Liver (tissue), 9 donors: ENCODE results near the gene PKD1L1. TPM values are rescaled to one million over a fixed set of nuclear protein-coding genes. Genes with fewer than 3 reads are reported as not detected.

Source experiments
- DNase-seq: peaks from one replicate; pipeline ENCODE4 v3.0.0-alpha.2; 2017; ENCODE audit warnings: low spot score
- H3K27ac ChIP-seq, 2 donors: one replicate each; pipeline ENCODE4 v1.7.0; 2013; ENCODE audit warnings: inconsistent platforms in 2 of 2, low read length in 2 of 2, control low read depth in 1 of 2, low read depth in 1 of 2, mild to moderate bottlenecking in 1 of 2
- H3K27me3 ChIP-seq, 4 donors: one replicate each; pipeline versions ENCODE4 v1.6.1 to v1.7.0; 2013; ENCODE audit warnings: low read length in 3 of 4, inconsistent platforms in 1 of 4, mild to moderate bottlenecking in 1 of 4, moderate library complexity in 1 of 4; ENCODE audit not compliant: control insufficient read depth in 4 of 4, insufficient read depth in 4 of 4
- H3K36me3 ChIP-seq, 4 donors: one replicate each; pipeline versions ENCODE4 v1.6.1 to v1.7.0; 2013; ENCODE audit warnings: low read length in 3 of 4, mild to moderate bottlenecking in 3 of 4, low read depth in 1 of 4, moderate library complexity in 1 of 4; ENCODE audit not compliant: control insufficient read depth in 4 of 4, insufficient read depth in 3 of 4
- H3K4me1 ChIP-seq, 4 donors: one replicate each; pipeline versions ENCODE4 v1.6.1 to v1.7.0; 2013; ENCODE audit warnings: low read length in 3 of 4, mild to moderate bottlenecking in 3 of 4, moderate library complexity in 1 of 4; ENCODE audit not compliant: control insufficient read depth in 4 of 4, insufficient read depth in 4 of 4
- H3K4me3 ChIP-seq, 3 donors: one replicate each; pipeline versions ENCODE4 v1.6.1 to v1.7.0; 2013; ENCODE audit warnings: low read length in 3 of 3, control low read depth in 1 of 3, low read depth in 1 of 3, mild to moderate bottlenecking in 1 of 3
- H3K9ac ChIP-seq, 2 donors: one replicate each; pipeline ENCODE4 v1.7.0; 2013; ENCODE audit warnings: low read length in 2 of 2, mild to moderate bottlenecking in 2 of 2, moderate library complexity in 2 of 2, control low read depth in 1 of 2, low read depth in 1 of 2
- H3K9me3 ChIP-seq, 4 donors: one replicate each; pipeline versions ENCODE4 v1.6.1 to v1.7.0; 2013; ENCODE audit warnings: low read length in 3 of 4; ENCODE audit not compliant: control insufficient read depth in 4 of 4
- CTCF ChIP-seq: fragments of 150-350 bp; IDR thresholded peaks from 2 replicates; pipeline ENCODE4 v1.5.1; 2017; ENCODE audit warnings: improper control_type of control experiment, low read depth, low read length; ENCODE audit not compliant: missing input control
- EGR1 ChIP-seq, 2 donors: IDR thresholded peaks; 2 replicates each; pipeline ENCODE4 v1.6.1; 2016 to 2018; ENCODE audit warnings: antibody characterized with exemption in 2 of 2, low read depth in 2 of 2
- FOXA1 ChIP-seq: IDR thresholded peaks from 2 replicates; pipeline ENCODE4 v1.6.1; 2016; ENCODE audit warnings: antibody characterized with exemption
- FOXA2 ChIP-seq: IDR thresholded peaks from 2 replicates; pipeline ENCODE4 v1.6.1; 2016; ENCODE audit warnings: antibody characterized with exemption
- GABPA ChIP-seq, 2 donors: IDR thresholded peaks in 1 of 2; conservative IDR thresholded peaks in 1 of 2; 2 replicates each; pipeline ENCODE4 v1.6.1; 2016; ENCODE audit warnings: antibody characterized with exemption in 2 of 2, mild to moderate bottlenecking in 1 of 2, moderate library complexity in 1 of 2
- HNF4A ChIP-seq, 2 donors: conservative IDR thresholded peaks; 2 replicates each; pipeline ENCODE4 v1.6.1; 2016; ENCODE audit warnings: antibody characterized with exemption in 2 of 2, mild to moderate bottlenecking in 2 of 2
- HNF4G ChIP-seq: IDR thresholded peaks from 2 replicates; pipeline ENCODE4 v1.6.1; 2016; ENCODE audit warnings: antibody characterized with exemption
- JUND ChIP-seq, 2 donors: IDR thresholded peaks; 2 replicates each; pipeline ENCODE4 v1.6.1; 2016; ENCODE audit warnings: antibody characterized with exemption in 2 of 2
- NR2F2 ChIP-seq: IDR thresholded peaks from 2 replicates; pipeline ENCODE4 v1.6.1; 2016; ENCODE audit warnings: antibody characterized with exemption
- RAD21 ChIP-seq, 2 donors: IDR thresholded peaks; 2 replicates each; pipeline ENCODE4 v1.6.1; 2016; ENCODE audit warnings: antibody characterized with exemption in 2 of 2, mild to moderate bottlenecking in 2 of 2
- REST ChIP-seq: IDR thresholded peaks from 2 replicates; pipeline ENCODE4 v1.6.1; 2016; ENCODE audit warnings: antibody characterized with exemption, mild to moderate bottlenecking
- RXRA ChIP-seq, 2 donors: IDR thresholded peaks; 2 replicates each; pipeline ENCODE4 v1.6.1; 2017 to 2018; ENCODE audit warnings: antibody characterized with exemption in 2 of 2, mild to moderate bottlenecking in 1 of 2
- SP1 ChIP-seq: IDR thresholded peaks from 2 replicates; pipeline ENCODE4 v1.6.1; 2018; ENCODE audit warnings: antibody characterized with exemption, mild to moderate bottlenecking
- TAF1 ChIP-seq: conservative IDR thresholded peaks from 2 replicates; pipeline ENCODE4 v1.6.1; 2016; ENCODE audit warnings: antibody characterized with exemption, mild to moderate bottlenecking
- YY1 ChIP-seq: IDR thresholded peaks from 2 replicates; pipeline ENCODE4 v1.6.1; 2016; ENCODE audit warnings: antibody characterized with exemption, mild to moderate bottlenecking
- WGBS: extraction: QIAGEN DNeasy Blood & Tissue Kit; methylation state at CpG from one replicate; pipeline ENCODE4 v1.1.7; 2013; 5-methylcytosine and 5-hydroxymethylcytosine counted together
- polyA plus RNA-seq, 2 donors: library from polyadenylated mRNA; stranded (reverse) in 1 of 2; unstranded in 1 of 2; fragments of 200-250 nt in 1 of 2; fragments of >200 nt in 1 of 2; fragmentation: Nextera tagmentation in 1 of 2; extraction: Ambion mirVana in 1 of 2; gene quantifications; one replicate each; pipeline versions ENCODE4 v1.2.1 to v1.2.3, GENCODE V29; 2013 to 2015
- total RNA-seq, 2 donors: library from RNA; depleted of rRNA; stranded (reverse); fragments of >200 nt; gene quantifications; one replicate each; pipeline ENCODE4 v1.2.3, GENCODE V29; 2014
- TF ChIP-seq, protein P1 (sequence below): IDR thresholded peaks from 2 replicates; pipeline ENCODE4 v1.6.1; 2016; ENCODE audit warnings: antibody characterized with exemption
- TF ChIP-seq, protein P2 (sequence below): IDR thresholded peaks from 2 replicates; pipeline ENCODE4 v1.6.1; 2016; ENCODE audit warnings: antibody characterized with exemption
- TF ChIP-seq, protein P3 (sequence below): IDR thresholded peaks from 2 replicates; pipeline ENCODE4 v1.6.1; 2016; ENCODE audit warnings: antibody characterized with exemption
- donor health status: healthy.
- donor health status: healthy.
- donor health status: healthy.
- donor health status: healthy.
- donor health status: healthy.

Gene PKD1L1
- total and polyA plus RNA-seq, 4 donors: 0.08 to 0.25 (median 0.11) TPM

DNA sequence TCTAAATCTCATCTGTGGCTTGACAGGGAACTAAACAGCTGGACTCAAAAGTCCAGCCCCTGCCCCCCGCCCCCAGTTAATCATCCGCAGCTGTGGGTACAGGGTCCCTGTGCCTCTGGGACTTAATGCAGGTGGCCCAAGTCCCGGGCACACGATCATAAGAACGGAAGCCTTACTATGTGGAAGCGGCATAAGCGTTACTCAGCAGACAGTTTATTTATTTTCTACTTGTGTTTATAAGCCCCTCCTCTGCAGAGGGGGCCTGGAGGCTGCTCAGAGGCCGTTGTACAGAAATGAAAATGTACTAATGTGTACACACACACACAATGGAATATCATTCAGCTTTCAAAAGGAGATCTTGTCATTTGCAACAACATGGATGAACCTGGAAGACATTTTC, 208.4 kb downstream of the PKD1L1 start:
- DNase-seq: no peak
- TF ChIP-seq, protein P1, sequence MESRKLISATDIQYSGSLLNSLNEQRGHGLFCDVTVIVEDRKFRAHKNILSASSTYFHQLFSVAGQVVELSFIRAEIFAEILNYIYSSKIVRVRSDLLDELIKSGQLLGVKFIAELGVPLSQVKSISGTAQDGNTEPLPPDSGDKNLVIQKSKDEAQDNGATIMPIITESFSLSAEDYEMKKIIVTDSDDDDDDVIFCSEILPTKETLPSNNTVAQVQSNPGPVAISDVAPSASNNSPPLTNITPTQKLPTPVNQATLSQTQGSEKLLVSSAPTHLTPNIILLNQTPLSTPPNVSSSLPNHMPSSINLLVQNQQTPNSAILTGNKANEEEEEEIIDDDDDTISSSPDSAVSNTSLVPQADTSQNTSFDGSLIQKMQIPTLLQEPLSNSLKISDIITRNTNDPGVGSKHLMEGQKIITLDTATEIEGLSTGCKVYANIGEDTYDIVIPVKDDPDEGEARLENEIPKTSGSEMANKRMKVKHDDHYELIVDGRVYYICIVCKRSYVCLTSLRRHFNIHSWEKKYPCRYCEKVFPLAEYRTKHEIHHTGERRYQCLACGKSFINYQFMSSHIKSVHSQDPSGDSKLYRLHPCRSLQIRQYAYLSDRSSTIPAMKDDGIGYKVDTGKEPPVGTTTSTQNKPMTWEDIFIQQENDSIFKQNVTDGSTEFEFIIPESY: no peak
- no peak for TF ChIP-seq HNF4A (conservative IDR thresholded peaks at IDR 0.05)
- TF ChIP-seq, protein P2, sequence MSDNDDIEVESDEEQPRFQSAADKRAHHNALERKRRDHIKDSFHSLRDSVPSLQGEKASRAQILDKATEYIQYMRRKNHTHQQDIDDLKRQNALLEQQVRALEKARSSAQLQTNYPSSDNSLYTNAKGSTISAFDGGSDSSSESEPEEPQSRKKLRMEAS: no peak
- TF ChIP-seq EGR1 (IDR thresholded peaks at IDR 0.05; ENCODE audit: low read depth in 2 of 2): no peak
- no peak for TF ChIP-seq TAF1
- no peak for TF ChIP-seq HNF4G
- no peak for TF ChIP-seq RXRA (IDR thresholded peaks at IDR 0.05)
- TF ChIP-seq FOXA1: no peak
- TF ChIP-seq GABPA (IDR thresholded peaks at IDR 0.05 in 1 of 2, conservative IDR thresholded peaks at IDR 0.05 in 1 of 2): no peak
- TF ChIP-seq RAD21 (IDR thresholded peaks at IDR 0.05): no peak
- no peak for TF ChIP-seq CTCF
- TF ChIP-seq FOXA2: no peak
- TF ChIP-seq, protein P3, sequence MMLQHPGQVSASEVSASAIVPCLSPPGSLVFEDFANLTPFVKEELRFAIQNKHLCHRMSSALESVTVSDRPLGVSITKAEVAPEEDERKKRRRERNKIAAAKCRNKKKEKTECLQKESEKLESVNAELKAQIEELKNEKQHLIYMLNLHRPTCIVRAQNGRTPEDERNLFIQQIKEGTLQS: no peak
- no peaks in the 10 kb centered on the region for H3K4me1 ChIP-seq
- H3K4me3 ChIP-seq: no peak overlapping the region
- H3K27ac ChIP-seq: no peak overlapping the region
- H3K9ac ChIP-seq: no peak overlapping the region
- no peaks in the 10 kb centered on the region for H3K36me3 ChIP-seq
- 82% methylated on average over 8 of the region's 8 CpGs for WGBS
- H3K9me3 ChIP-seq: no peaks in the 10 kb centered on the region
- no peaks in the 10 kb centered on the region for H3K27me3 ChIP-seq

- 92% methylated on average over 9 of the region's 9 CpGs for WGBS
- Histone ChIP-seq H3K4me1 (peaks cover 0 to 4% (median 2%) of the 10 kb centered on the region in 4 donors), H3K9me3 (no peaks in the 10 kb centered on the region), H3K4me3 (no peak overlapping the region), H3K27me3 (no peaks in the 10 kb centered on the region), H3K9ac (no peak overlapping the region), H3K36me3 (no peaks in the 10 kb centered on the region), H3K27ac (no peak overlapping the region)
- no peak for DNase-seq
- TF ChIP-seq SP1 (no peak), EGR1 (IDR thresholded peaks at IDR 0.05; ENCODE audit: low read depth in 2 of 2) (no peak), TAF1 (no peak), YY1 (no peak), JUND (IDR thresholded peaks at IDR 0.05) (no peak), FOXA2 (no peak), REST (no peak), FOXA1 (no peak), HNF4G (no peak), NR2F2 (no peak), CTCF (no peak), GABPA (IDR thresholded peaks at IDR 0.05 in 1 of 2, conservative IDR thresholded peaks at IDR 0.05 in 1 of 2) (no peak)
- TF ChIP-seq, protein P2: no peak
- TF ChIP-seq, protein P3: no peak
- TF ChIP-seq, protein P1: no peak
These were observed 208.9 kb downstream of the PKD1L1 start for GRCh38 chr7:47739301-47739875.
